ENCODE measurements around the gene ANKS1A. TPM values are rescaled to one million over a fixed set of nuclear protein-coding genes. Genes with fewer than 3 reads are reported as not detected.
"Not testable (repeated sequence)": the region's sequence is repeated elsewhere in the genome, so short reads cannot be mapped to it uniquely, and the experiment has no call there.

Gene ANKS1A
- polyA plus RNA-seq, 1 donor, result 64.0 TPM

GRCh38 chr6:34922177-34922663, 33.2 kb downstream of the ANKS1A start:
- no peak for DNase-seq

- DNase-seq, result no peak
These were observed 36.0 kb downstream of the ANKS1A start for GRCh38 chr6:34924831-34925625.

GRCh38 chr6:34926655-34927054, 37.6 kb downstream of the ANKS1A start:
- DNase-seq, result no peak

GRCh38 chr6:34928220-34928619, 39.2 kb downstream of the ANKS1A start:
- DNase-seq, result no peak

- DNase-seq, result no peak
These were observed 39.6 kb downstream of the ANKS1A start for GRCh38 chr6:34928695-34929094.

- DNase-seq, result no peak
These were observed 40.4 kb downstream of the ANKS1A start for GRCh38 chr6:34929241-34929978.

GRCh38 chr6:34930221-34930620, 41.2 kb downstream of the ANKS1A start:
- DNase-seq, result no peak

GRCh38 chr6:34932202-34932601, 43.1 kb downstream of the ANKS1A start:
- not testable (repeated sequence) for DNase-seq

- peak; percentile 74 for DNase-seq
These were observed 45.5 kb downstream of the ANKS1A start for GRCh38 chr6:34934516-34934915.

- DNase-seq, result no peak
These were observed 49.2 kb downstream of the ANKS1A start for GRCh38 chr6:34938268-34938667.

- no peak for DNase-seq
These were observed 51.0 kb downstream of the ANKS1A start for GRCh38 chr6:34940030-34940434.

GRCh38 chr6:34941421-34941820, 52.4 kb downstream of the ANKS1A start:
- no peak for DNase-seq

GRCh38 chr6:34945317-34945716, 56.3 kb downstream of the ANKS1A start:
- DNase-seq, result no peak

- no peak for DNase-seq
These were observed 58.5 kb downstream of the ANKS1A start for GRCh38 chr6:34947561-34947960.

- no peak for DNase-seq
These were observed 60.6 kb downstream of the ANKS1A start for GRCh38 chr6:34949636-34950035.

- no peak for DNase-seq
These were observed 61.8 kb downstream of the ANKS1A start for GRCh38 chr6:34950849-34951248.

- no peak for DNase-seq
These were observed 62.7 kb downstream of the ANKS1A start for GRCh38 chr6:34951731-34952130.

- no peak for DNase-seq
These were observed 64.3 kb downstream of the ANKS1A start for GRCh38 chr6:34953061-34954025.

- DNase-seq, result no peak
These were observed 66.4 kb downstream of the ANKS1A start for GRCh38 chr6:34955442-34955841.

- DNase-seq, result no peak
These were observed 68.3 kb downstream of the ANKS1A start for GRCh38 chr6:34957231-34957783.

- no peak for DNase-seq
These were observed 69.7 kb downstream of the ANKS1A start for GRCh38 chr6:34958734-34959133.

GRCh38 chr6:34959224-34959623, 70.2 kb downstream of the ANKS1A start:
- DNase-seq, result no peak
